GM23248 (cell line): ENCODE data around the gene LFNG. TPM values are rescaled to one million over a fixed set of nuclear protein-coding genes. Genes with fewer than 3 reads are reported as not detected.

Source experiments
- DNase-seq: peaks from one replicate; pipeline ENCODE4 v3.0.0-alpha.2; 2015
- H2AFZ ChIP-seq: fragments of 200-600 bp; sonication (generic); 2 replicates; pipeline ENCODE4 v1.6.1; 2016; ENCODE audit warnings: antibody characterized with exemption
- H3F3A ChIP-seq: fragments of 200-600 bp; sonication (generic); 2 replicates; pipeline ENCODE4 v1.6.1; 2016; ENCODE audit warnings: mild to moderate bottlenecking, antibody characterized with exemption, mixed run types; ENCODE audit not compliant: insufficient read depth
- H3K27ac ChIP-seq: fragments of 200-600 bp; sonication (generic); 2 replicates; pipeline ENCODE4 v1.5.1; 2016; ENCODE audit warnings: mild to moderate bottlenecking
- H3K27me3 ChIP-seq: fragments of 200-600 bp; sonication (generic); replicated peaks from 2 replicates; pipeline ENCODE4 v1.6.1; 2016; ENCODE audit warnings: mild to moderate bottlenecking; ENCODE audit not compliant: insufficient read depth
- H3K36me3 ChIP-seq: fragments of 200-600 bp; sonication (generic); 2 replicates; pipeline ENCODE4 v1.6.1; 2016; ENCODE audit warnings: low read depth, mild to moderate bottlenecking
- H3K4me1 ChIP-seq: fragments of 200-600 bp; sonication (generic); 2 replicates; pipeline ENCODE4 v1.6.1; 2016; ENCODE audit warnings: mild to moderate bottlenecking; ENCODE audit not compliant: insufficient read depth
- H3K4me2 ChIP-seq: fragments of 200-600 bp; sonication (generic); one replicate; pipeline ENCODE4 v1.6.1; 2016; ENCODE audit warnings: mild to moderate bottlenecking; ENCODE audit not compliant: unreplicated experiment
- H3K4me3 ChIP-seq: fragments of 200-600 bp; sonication (generic); 2 replicates; pipeline ENCODE4 v1.5.1; 2016; ENCODE audit warnings: mild to moderate bottlenecking
- H3K79me2 ChIP-seq: fragments of 200-600 bp; sonication (generic); 2 replicates; pipeline ENCODE4 v1.6.1; 2016; ENCODE audit warnings: mild to moderate bottlenecking; ENCODE audit not compliant: insufficient read depth
- H3K9ac ChIP-seq: fragments of 200-600 bp; sonication (generic); 2 replicates; pipeline ENCODE4 v1.6.1; 2016; ENCODE audit warnings: mild to moderate bottlenecking
- H3K9me2 ChIP-seq: fragments of 200-600 bp; sonication (generic); 2 replicates; pipeline ENCODE4 v1.6.1; 2016; ENCODE audit warnings: mixed run types, mild to moderate bottlenecking, moderate library complexity; ENCODE audit not compliant: insufficient read depth
- H3K9me3 ChIP-seq: fragments of 200-600 bp; sonication (generic); one replicate; pipeline ENCODE4 v1.6.1; 2017; ENCODE audit warnings: low read depth
- H4K20me1 ChIP-seq: fragments of 200-600 bp; sonication (generic); 2 replicates; pipeline ENCODE4 v1.6.0; 2016; ENCODE audit not compliant: insufficient read depth
- EZH2 ChIP-seq: fragments of 200-600 bp; sonication (generic); IDR thresholded peaks from 2 replicates; pipeline ENCODE4 v1.6.1; 2018; ENCODE audit warnings: antibody characterized with exemption, mild to moderate bottlenecking; ENCODE audit not compliant: insufficient read depth, poor library complexity, severe bottlenecking
- EZH2phosphoT487 ChIP-seq: fragments of 200-600 bp; sonication (generic); IDR thresholded peaks from 2 replicates; pipeline ENCODE4 v1.6.1; 2018; ENCODE audit warnings: antibody characterized with exemption, moderate library complexity, mild to moderate bottlenecking, low read depth; ENCODE audit not compliant: insufficient read depth
- WGBS, 2 experiments: methylation state at CpG; one replicate each; pipeline ENCODE4 v1.1.6; 2015 to 2017; ENCODE audit warnings: low lambda C conversion rate in 2 of 2, low coverage in 1 of 2; ENCODE audit errors: missing lambda C conversion rate in 2 of 2; 5-methylcytosine and 5-hydroxymethylcytosine counted together
- in situ Hi-C: fragments of 300-500 bp; cut with MboI; formaldehyde crosslinking; loops from 2 replicates; pipeline ENCODE4 v1.15.0; 2020
- polyA plus RNA-seq: library from polyadenylated mRNA; unstranded; fragments of >200 nt; fragmentation: Nextera tagmentation; extraction: Ambion mirVana; gene quantifications from 2 replicates; pipeline ENCODE4 v1.2.1, GENCODE V29; 2016
- total RNA-seq: library from RNA; depleted of rRNA; stranded (reverse); fragments of >200 nt; shearing (Covaris generic); gene quantifications from 2 replicates; pipeline ENCODE4 v1.2.3, GENCODE V29; 2014

The LFNG gene
- total and polyA plus RNA-seq, 2 experiments from 2014 or later, result 0.18 to 3.6 TPM

GRCh38 chr7:2524808-2525657 is 5.5 kb downstream of the LFNG start:
- Histone ChIP-seq H3F3A (peaks cover 5% of the 10 kb centered on the region; the same call in 1 of the 2 replicates), H3K9ac (no peak overlapping the region), H3K27ac (no peak overlapping the region), H4K20me1 (no peaks in the 10 kb centered on the region), H3K36me3 (no peaks in the 10 kb centered on the region), H3K9me2 (no peaks in the 10 kb centered on the region), H3K27me3 (no peaks in the 10 kb centered on the region), H3K4me3 (no peak overlapping the region), H3K9me3 (no peaks in the 10 kb centered on the region), H3K79me2 (0 out of 2 replicates have a peak, but pooled peaks cover 6% of the 10 kb centered on the region), H3K4me2 (no peak overlapping the region), H2AFZ (no peak overlapping the region), H3K4me1 (peaks cover 33% of the 10 kb centered on the region)
- in situ Hi-C loops, result no loop called here
- WGBS, 2 experiments, result 89 to 90% methylated on average over 20 to 48 of the region's 53 CpGs
- TF ChIP-seq EZH2phosphoT487 (no peak), EZH2 (no peak)
- no peak for DNase-seq

DNA sequence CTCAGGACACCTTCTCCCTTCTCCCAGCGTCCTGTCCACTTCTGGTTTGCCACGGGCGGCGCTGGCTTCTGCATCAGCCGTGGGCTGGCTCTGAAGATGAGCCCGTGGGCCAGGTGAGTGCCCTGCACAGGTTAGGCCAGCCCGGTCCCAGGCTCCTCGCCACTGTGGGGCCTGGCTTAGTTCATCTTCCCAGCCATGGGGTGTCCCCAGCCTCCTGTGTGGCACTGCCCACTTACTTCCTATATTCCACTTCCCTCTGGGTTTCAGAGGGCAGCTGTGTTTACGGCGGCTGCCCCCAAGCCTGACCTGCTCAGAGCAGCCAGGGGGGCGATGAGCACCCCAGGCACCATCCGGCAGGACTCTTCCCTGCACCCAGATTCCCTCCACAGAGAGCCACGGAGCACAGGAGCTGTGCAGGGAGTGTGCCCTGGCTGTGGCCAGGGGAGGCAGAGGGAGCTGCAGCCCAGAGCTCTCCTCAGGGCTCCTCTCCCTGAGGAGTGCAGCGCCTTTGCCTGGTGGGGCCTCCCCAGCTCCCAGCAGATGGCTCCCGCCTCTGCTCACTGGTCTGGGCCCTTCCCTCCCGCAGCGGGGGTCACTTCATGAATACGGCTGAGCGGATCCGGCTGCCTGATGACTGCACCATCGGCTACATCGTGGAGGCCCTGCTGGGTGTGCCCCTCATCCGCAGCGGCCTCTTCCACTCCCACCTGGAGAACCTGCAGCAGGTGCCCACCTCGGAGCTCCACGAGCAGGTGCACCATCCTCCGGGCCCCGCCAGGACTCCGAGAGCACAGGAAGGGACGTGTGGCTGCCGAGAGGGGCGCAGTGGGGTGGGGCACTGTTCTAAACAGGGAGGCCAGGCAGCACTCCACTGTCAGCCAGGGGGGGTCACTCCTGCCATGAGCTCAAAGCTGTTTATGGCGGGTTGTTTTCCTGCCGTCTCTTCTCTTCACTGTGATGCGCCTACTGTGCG is 6.4 kb downstream of the LFNG start:
- Histone ChIP-seq H3K9me2 (no peaks in the 10 kb centered on the region), H3K9ac (no peak overlapping the region), H4K20me1 (no peaks in the 10 kb centered on the region), H3K4me2 (no peak overlapping the region), H2AFZ (no peak overlapping the region), H3K27ac (no peak overlapping the region), H3K79me2 (no peaks in the 10 kb centered on the region), H3F3A (peaks cover 5% of the 10 kb centered on the region; the same call in 1 of the 2 replicates), H3K9me3 (no peaks in the 10 kb centered on the region), H3K4me1 (peaks cover 38% of the 10 kb centered on the region), H3K4me3 (no peak overlapping the region), H3K36me3 (no peaks in the 10 kb centered on the region), H3K27me3 (no peaks in the 10 kb centered on the region)
- WGBS, 2 experiments, result 89 to 94% methylated on average over 34 to 35 of the region's 36 CpGs
- in situ Hi-C loops, result no loop called here
- no peak for TF ChIP-seq EZH2
- TF ChIP-seq EZH2phosphoT487, result no peak
- DNase-seq, result no peak

DNA sequence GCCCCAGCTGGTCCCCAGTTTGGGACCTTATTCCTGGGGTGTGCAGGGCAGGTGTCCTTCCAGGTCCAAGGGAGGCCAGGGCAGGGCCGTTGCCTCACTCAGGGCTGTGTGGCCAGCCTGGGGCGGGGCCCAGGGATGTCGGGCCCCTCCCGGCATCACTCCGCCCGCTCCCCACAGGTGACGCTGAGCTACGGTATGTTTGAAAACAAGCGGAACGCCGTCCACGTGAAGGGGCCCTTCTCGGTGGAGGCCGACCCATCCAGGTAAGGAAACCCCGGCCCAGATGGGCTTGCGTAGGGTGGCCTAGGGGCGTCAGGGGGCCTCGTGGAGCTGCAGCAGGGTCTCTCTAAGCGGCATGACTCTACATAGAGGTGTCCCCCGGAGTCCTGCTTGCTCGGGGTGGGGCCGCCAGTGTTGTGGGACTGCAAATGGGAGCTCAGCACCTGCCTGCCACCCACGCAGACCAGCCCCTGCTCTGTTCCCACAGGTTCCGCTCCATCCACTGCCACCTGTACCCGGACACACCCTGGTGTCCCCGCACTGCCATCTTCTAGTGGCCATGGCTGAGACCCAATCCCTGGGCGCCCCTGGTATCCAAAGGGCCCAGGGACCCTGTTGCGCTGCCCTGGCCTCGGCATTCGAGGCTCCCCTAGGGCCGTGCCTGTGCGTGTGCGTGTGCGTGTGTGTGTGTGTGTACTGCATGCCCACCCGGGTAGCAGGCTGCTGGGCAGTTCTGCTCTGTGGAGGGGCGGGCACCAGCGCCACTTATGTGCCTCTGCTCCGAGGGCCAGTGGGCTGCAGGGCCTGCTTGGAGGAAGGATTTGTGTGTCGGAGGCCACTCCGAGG is 7.3 kb downstream of the LFNG start:
- Histone ChIP-seq H4K20me1 (no peaks in the 10 kb centered on the region), H3K27me3 (no peaks in the 10 kb centered on the region), H3K9me3 (no peaks in the 10 kb centered on the region), H3K36me3 (no peaks in the 10 kb centered on the region), H3K4me3 (no peak overlapping the region), H3K79me2 (no peaks in the 10 kb centered on the region), H3K4me2 (no peak overlapping the region), H3F3A (peaks cover 5% of the 10 kb centered on the region; the same call in 1 of the 2 replicates), H3K9ac (no peak overlapping the region), H3K27ac (no peak overlapping the region), H2AFZ (no peak overlapping the region), H3K4me1 (peaks cover 33% of the 10 kb centered on the region), H3K9me2 (no peaks in the 10 kb centered on the region)
- in situ Hi-C loops, result no loop called here
- TF ChIP-seq EZH2 (no peak), EZH2phosphoT487 (no peak)
- DNase-seq, result no peak
- 90% methylated on average over 39 to 40 of the region's 40 CpGs for WGBS, 2 experiments
